SH-SY5Y (cell line): ENCODE measurements around the gene PACS1.

Experiments used
- GATA2 ChIP-seq: IDR thresholded peaks from 2 replicates; pipeline ENCODE4 v1.6.1; 2011; ENCODE audit warnings: mild to moderate bottlenecking, low read depth, low read length
- GATA3 ChIP-seq: IDR thresholded peaks from 2 replicates; pipeline ENCODE4 v1.6.1; 2011; ENCODE audit warnings: low read depth, mild to moderate bottlenecking, low read length, moderate library complexity

Gene PACS1

GRCh38 chr11:66281776-66282467, 211.8 kb downstream of the PACS1 start:
- no peak for TF ChIP-seq GATA3
- TF ChIP-seq GATA2, result no peak

GRCh38 chr11:66282468-66283455, 212.7 kb downstream of the PACS1 start:
- TF ChIP-seq GATA3, result no peak
- TF ChIP-seq GATA2, result no peak

- TF ChIP-seq GATA2, result no peak
- no peak for TF ChIP-seq GATA3
These were observed 213.5 kb downstream of the PACS1 start for GRCh38 chr11:66283461-66284105.

GRCh38 chr11:66284526-66285078, 214.5 kb downstream of the PACS1 start:
- TF ChIP-seq GATA2 (no peak), GATA3 (no peak)

GRCh38 chr11:66285250-66285947, 215.3 kb downstream of the PACS1 start:
- TF ChIP-seq GATA2 (no peak), GATA3 (no peak)

- TF ChIP-seq GATA3 (no peak), GATA2 (no peak)
These were observed 216.6 kb downstream of the PACS1 start for GRCh38 chr11:66286699-66287098.

- TF ChIP-seq GATA2 (no peak), GATA3 (no peak)
These were observed 217.3 kb downstream of the PACS1 start for GRCh38 chr11:66287211-66287888.

GRCh38 chr11:66287889-66288670, 218.0 kb downstream of the PACS1 start:
- TF ChIP-seq GATA2 (no peak), GATA3 (no peak)

GRCh38 chr11:66288671-66289547, 218.8 kb downstream of the PACS1 start, which contains the start of gene YIF1A:
TSS of gene YIF1A (minus strand) at chr11:66289143. CDS start at chr11:66288985, 158 bp downstream.
- TF ChIP-seq GATA2 (no peak), GATA3 (no peak)

- TF ChIP-seq GATA2 (no peak), GATA3 (no peak)
These were observed 219.7 kb downstream of the PACS1 start for GRCh38 chr11:66289548-66290329.

- no peak for TF ChIP-seq GATA3
- no peak for TF ChIP-seq GATA2
These were observed 220.2 kb downstream of the PACS1 start for GRCh38 chr11:66290330-66290621.
